Activated CD4-positive, alpha-beta T cell treated with anti-CD3 and anti-CD28 coated beads for 1 hour (primary cell): Measurements from ENCODE around the gene FXN.
"Not testable (repeated sequence)": the region's sequence is repeated elsewhere in the genome, so short reads cannot be mapped to it uniquely, and the experiment has no call there.

Experiments
- DNase-seq: peaks from one replicate; pipeline ENCODE4 v3.0.0-alpha.2; 2020

Gene FXN

DNA sequence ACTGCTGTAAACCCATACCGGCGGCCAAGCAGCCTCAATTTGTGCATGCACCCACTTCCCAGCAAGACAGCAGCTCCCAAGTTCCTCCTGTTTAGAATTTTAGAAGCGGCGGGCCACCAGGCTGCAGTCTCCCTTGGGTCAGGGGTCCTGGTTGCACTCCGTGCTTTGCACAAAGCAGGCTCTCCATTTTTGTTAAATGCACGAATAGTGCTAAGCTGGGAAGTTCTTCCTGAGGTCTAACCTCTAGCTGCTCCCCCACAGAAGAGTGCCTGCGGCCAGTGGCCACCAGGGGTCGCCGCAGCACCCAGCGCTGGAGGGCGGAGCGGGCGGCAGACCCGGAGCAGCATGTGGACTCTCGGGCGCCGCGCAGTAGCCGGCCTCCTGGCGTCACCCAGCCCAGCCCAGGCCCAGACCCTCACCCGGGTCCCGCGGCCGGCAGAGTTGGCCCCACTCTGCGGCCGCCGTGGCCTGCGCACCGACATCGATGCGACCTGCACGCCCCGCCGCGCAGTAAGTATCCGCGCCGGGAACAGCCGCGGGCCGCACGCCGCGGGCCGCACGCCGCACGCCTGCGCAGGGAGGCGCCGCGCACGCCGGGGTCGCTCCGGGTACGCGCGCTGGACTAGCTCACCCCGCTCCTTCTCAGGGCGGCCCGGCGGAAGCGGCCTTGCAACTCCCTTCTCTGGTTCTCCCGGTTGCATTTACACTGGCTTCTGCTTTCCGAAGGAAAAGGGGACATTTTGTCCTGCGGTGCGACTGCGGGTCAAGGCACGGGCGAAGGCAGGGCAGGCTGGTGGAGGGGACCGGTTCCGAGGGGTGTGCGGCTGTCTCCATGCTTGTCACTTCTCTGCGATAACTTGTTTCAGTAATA is at the start of gene FXN:
TSS of gene FXN (plus strand) at position 315 of the 871 bp plus-strand sequence. CDS start at position 346, 31 bp downstream.
- DNase-seq, result peak; percentile 72

DNA sequence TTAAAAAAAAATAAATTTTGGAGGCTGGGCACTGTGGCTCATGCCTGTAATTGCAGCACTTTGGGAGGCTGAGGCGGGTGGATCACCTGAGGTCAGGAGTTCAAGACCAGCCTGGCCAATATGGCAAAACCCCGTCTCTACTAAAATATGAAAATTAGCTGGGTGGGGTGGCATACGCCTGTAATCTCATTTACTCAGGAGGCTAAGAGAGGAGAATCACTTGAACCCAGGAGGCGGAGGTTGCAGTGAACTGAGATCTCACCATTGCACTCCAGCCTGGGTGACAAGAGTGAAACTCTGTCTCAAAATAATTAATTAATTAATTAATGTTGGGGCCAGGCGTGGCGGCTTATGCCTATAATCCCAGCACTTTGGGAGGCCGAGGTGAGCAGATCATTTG is 48.6 kb upstream of the FXN start:
- not testable (repeated sequence) for DNase-seq

DNA sequence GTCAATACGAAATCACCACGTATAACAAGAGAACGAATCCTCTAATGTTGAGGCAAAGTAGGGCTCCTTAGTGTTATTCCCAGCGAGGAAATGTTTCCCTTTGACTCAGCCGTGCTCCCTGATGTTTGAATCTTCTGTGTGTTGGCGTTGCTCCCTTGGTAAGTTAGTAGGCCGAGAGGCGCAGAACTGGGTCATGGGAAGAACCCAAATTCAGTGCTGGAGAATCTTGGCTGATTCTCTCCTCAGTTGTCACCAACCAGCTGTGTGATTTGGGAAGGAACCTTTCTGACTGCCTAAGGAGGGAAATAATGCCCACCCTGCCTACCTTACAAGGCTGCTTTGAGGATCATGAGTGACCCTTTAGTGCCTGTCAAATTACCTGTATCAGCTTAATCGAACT is 44.1 kb upstream of the FXN start:
- DNase-seq, result no peak

DNA sequence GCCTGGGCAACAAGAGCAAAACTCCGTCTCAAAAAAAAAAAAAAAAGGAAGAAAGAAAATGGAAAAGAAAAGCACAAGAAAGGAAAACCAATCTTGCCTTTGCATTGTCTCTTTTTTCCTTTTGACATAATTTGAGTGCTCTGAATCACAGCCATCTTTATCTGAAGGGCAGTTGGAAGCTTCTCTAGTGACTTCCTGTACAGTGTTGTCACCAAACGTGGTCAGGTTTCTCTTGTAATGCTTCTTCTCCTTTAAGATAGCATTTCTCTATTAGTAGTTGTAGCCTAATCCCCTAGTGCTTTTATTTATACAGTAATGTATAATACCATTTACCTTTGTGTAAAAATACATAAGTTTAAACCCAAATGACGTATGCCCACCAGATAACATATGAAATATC is 39.8 kb upstream of the FXN start:
- no peak for DNase-seq

DNA sequence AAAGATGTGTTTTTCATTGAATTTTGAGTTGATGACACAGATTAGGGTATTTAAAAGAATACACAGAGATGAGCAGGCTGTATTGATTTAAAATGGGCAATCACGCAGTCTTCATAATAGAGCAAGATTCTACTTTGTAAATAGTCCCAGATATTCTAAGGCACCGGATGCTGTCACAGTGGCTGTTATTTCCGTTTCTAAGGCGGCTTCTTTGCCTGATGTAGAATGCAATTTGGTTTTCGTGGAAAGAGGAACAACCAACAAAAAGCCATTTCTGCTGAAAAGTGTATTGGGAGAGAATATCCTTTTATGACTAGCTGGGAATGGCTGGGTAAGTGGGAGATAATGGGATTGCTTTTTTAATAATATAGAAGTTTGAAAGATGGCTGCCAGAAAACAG is 39.1 kb upstream of the FXN start:
- no peak for DNase-seq

DNA sequence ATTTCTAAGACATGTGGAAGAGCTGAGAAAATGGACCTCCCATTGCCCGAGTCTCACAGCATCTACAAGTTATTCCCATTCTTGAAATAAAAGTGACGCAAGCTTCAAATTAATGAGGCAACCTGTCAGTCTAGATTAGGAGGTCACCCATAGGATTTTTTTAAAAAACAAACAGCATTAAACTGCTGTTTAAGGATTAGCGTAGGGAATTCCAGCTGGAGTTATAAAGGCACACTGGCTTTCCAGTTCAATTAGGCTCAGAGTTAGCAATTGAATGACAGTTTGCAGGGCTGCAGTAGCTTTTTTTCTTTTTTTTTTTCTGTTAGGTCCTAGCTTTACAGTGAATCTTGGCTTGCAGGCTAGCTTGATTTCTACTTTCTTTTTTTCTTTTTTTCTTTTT is 37.9 kb upstream of the FXN start:
- DNase-seq, result no peak

DNA sequence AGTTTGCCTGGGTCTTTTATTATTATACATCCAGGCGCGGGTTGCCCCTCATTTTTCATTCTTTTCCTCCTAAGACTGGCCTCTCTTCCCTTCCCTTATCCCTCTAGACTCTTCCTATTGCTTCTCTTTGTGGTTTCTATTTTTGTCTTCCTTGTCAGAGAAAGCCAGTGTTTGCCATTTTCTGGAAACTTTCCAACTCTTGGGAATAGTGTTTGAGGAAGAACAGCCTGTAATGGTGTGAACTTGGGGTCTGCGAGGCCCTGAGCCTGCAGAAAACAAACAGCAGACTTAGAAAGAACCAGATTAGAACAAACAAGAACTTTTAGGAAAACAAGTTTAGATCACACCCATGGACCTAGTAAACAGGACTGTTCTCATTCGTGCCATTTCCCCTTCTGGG is 37.2 kb upstream of the FXN start:
- DNase-seq, result no peak

DNA sequence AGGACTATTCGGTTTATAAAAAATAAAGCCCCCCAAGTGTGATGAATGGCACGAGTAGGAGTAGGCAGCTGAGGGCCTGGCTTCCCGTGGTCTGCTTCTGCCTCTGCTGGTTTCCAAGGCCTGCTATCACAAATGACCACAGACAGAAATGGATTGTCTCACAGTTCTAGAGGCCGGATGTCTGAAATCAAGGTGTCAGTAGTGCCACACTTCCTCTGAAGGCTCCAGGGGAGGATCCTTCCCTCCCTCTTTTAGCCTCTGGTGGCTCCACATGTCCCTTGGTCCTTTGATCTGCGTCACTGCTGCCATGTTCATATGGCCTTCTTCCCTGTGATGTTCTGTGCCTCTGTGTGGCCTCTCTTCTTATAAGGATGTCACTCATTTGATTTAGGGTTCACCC is 36.7 kb upstream of the FXN start:
- no peak for DNase-seq

DNA sequence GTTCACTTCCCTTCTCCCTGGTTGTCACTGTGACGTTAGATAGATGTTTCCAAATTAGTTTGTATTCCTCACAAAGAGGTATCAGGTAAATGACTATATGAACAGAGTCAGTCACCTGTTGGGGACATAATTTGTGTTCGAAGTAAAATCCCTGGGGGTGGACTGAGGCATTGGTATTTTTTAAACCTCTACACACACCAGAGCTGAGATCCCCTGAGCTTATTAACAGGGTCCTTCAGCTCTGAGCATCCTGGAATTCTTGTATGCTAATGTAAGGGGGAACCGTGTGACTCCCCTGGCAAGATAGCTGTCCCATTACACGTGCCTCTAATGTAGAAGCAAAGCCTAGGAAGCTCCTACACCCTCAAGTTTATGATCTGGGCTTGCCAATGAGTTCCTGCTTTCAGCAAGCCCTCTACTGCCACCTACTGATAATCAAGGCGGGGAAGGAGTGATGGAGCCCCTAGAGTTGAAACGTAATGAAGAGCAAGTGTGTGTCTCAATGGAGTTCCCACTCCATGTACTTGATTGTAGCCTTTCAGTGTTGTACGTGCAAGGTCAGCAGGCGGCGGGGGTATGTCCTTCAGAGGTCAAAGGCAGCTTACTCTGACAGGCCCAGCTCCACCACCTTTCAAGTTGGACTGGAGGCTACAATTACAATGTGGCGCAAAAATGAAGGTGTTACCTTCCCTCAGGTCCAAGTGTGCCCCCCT is 36.0 kb upstream of the FXN start:
- peak; percentile 29 for DNase-seq

DNA sequence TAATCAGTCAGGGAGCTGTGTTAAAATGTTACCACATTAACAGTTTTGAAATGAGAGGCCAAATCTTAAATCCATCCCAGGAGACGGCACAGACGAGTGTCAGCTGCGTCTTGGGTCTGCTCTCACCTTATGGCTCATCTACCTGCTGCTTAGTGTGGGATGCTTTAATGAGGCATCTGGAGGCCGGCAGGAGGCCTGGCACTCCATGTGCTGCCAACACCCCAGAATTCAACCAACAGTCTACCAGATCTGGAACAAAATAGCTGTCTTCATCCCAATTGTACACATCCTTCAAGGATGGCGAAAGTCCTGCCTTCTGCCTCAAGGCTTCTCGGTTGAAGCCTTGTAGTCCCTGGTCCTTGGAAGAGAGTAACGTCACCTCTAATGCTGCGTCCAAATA is 33.6 kb upstream of the FXN start:
- no peak for DNase-seq

DNA sequence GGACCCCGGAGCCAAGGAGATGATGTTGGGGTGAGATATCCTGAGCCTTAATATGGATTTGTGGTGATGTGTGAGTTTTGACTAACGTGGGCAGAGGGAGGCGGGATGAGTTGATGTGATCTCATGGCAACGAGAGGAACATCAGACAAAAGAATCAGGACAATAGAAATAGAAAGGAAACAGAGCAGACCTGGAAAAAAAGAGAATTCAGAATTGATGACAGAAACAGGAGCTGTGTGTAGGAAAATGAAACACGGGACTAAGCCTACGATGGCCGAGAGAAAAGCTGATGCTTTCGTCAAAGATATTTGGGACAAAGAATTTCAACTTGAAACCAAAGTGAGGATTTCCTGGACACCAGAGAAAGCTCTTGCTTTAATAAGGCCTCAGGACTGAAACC is 32.5 kb upstream of the FXN start:
- DNase-seq, result no peak

DNA sequence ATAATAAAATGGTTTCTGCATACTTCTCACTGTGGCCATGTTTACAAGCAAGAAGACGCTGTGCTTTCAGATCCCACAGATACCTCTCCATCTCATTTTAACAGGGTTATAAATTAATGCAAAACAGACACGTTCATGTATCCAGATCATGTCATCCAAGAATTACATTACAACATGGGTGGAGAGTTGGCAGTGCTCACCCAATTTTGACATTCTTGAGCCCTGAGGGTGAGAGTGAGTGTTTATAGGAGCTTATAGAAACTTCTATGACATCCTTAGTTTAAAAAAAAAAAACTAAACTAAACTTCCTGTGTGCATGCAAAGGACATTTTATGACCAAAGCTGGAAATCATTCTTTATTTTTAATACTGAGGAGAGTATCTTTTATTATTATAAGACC is 30.7 kb upstream of the FXN start:
- DNase-seq, result no peak

DNA sequence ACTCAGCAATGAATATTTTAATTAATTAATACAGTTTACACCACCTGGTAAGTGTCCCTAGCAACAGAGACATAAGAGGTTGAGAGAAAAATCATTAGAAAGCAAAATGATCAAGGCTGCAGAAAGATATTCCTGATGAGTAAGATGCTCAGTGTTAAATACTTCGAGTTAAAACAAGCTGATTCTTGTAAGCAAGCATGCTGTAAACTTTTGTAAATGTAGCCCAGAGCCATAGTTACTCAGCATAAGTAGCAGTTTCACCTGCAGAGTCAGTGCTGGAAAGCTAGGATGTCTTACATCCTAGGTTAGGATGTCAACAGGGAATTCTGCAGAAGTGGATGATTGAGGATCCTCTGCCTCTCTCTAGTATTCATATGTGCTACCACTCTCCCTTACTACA is 25.8 kb upstream of the FXN start:
- no peak for DNase-seq

DNA sequence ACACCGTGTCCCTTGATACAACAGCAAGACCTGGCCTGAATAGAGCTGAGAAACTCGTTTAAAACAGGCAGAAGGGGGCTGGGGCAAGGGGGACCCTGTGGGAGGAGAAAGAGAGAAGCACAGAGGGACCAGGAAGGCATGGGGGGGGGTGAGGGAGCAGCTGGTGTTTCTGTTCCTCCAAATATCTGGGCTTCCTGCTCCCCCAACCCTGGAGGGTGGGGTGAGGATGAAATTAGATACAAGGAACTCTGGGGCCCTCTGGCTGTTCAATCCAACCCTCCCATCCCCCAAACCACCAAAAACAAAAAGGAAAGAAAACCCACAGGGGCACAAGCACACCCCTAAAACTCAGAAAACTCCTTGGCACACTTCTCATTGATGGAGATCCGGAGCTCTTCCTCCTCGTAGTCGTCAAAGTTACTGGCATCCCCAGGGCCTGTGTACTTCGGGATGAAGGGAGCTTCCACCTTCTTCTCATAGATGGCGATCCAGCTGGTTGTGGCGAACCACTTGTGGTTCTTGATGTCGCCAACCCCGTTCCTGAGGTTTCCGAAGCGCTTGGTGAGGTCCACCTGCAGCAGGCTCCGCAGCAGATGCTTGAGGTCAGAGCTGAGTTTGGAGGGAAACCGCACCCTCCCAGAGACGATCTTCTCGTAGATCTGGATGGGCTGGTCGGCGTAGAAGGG is 22.7 kb upstream of the FXN start:
- DNase-seq, result no peak

DNA sequence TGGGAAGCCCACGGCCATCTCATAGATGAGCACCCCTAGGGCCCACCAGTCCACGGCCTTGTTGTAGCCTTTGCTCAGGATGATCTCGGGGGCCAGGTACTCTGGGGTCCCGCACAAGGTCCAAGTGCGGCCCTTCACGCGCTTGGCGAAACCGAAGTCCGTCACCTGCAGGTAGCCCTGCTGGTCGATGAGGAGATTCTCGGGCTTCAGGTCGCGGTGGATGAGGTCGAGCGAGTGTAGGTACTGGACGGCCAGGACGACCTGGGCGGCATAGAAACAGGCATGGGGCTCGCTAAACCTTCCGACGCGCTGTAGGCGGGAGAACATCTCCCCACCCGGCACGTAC is 22.2 kb upstream of the FXN start:
- DNase-seq, result no peak

DNA sequence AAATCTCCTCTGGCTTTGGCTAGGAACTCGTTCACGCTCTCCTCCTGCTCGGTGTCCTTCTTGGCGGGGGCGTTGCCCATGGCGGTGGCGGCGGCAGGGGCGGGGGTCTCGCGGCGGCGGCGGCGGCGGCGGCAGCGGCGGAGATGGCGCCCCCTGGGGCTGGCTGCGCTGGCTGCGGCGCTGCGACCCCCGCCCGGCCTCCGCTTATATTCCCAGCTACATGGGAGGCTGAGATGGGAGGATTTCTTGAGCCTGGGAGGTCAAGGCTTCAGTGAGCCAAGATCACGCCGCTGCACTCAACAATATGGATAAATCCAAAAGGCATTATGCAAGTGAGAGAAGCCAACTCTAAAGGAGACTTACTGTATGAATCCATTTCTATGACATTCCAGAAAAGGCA is 21.5 kb upstream of the FXN start, which contains the start of gene PRKACG:
TSS of gene PRKACG (minus strand) at position 101 of the 400 bp plus-strand sequence. CDS start at position 80, 21 bp downstream.
- DNase-seq, result no peak

DNA sequence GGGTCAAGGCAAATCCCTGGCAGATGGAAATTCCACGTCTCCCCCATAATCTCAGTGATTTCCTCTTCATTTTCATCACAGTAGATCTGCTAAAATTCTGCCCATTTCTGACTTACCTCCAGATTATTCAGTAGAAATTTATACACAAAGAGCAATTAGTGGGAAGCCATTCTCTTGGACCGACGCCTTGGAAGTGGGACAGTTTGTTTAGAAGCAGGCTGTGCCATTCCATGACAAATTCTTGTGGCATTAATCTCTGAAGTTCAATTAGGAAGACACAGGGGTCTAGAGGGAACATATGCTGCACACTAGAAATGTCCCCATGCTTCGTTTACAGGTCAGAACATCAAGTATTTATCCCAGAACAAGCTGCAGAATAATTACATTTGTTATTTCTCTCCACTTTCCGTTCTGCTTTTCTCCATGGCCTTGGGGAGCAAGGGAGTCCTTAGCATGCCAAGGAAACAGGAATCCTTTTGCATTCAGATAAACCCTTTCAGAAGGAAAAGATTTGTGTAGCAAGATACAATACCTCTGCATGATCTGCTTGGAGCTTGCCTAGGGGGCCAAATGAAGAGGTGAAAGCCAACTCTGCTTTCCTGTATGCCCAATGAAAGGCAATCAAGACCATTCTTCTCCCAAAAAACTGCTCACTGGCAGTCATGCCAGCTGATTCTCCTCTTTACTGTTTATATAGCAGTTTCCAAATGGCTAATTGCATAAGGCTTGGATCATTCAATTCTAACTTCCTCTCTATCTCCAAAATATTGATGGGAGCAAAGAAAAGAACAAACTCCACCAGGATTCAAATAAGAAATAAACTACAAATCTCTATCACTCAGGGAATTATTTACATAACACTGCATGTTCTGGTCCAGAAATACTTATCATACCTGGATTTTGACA is 19.1 kb upstream of the FXN start:
- no peak for DNase-seq

DNA sequence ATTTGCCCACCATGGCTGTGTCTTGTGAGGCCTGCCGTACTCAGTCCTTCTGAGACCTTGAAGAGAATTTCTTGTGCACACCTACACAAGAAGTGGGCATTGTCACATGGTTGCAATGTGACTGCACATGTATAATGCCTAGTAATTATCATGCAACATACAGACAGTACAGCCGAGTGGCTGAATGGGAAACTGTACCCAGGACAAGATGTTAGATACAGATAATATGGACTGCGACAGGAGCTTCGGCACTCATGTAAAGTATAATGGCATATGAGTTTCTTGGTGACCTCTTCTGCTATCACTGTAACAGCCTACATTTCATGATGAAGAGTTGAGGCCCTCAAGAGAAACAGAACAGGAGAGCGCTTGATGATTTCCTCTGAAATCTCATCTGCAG is 16.8 kb upstream of the FXN start:
- no peak for DNase-seq

DNA sequence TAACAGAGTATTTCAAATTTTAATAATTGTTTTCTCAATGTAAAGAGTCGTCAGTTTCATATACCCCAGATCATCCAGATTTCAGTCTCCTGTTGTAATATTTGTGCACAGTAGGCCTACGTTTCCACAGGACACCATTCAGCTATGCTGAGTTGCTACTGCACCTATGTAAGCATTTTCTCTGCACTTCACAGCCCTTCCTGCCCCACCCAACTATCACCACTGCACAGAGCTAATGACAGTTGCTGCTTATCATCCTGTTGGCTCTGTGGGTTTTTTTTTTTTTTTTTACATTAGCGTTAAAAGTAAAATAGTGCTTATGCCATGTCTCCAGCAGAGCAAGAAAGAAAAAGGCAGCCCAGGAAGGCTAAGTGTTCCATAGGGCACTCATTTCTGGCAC is 15.7 kb upstream of the FXN start:
- no peak for DNase-seq

DNA sequence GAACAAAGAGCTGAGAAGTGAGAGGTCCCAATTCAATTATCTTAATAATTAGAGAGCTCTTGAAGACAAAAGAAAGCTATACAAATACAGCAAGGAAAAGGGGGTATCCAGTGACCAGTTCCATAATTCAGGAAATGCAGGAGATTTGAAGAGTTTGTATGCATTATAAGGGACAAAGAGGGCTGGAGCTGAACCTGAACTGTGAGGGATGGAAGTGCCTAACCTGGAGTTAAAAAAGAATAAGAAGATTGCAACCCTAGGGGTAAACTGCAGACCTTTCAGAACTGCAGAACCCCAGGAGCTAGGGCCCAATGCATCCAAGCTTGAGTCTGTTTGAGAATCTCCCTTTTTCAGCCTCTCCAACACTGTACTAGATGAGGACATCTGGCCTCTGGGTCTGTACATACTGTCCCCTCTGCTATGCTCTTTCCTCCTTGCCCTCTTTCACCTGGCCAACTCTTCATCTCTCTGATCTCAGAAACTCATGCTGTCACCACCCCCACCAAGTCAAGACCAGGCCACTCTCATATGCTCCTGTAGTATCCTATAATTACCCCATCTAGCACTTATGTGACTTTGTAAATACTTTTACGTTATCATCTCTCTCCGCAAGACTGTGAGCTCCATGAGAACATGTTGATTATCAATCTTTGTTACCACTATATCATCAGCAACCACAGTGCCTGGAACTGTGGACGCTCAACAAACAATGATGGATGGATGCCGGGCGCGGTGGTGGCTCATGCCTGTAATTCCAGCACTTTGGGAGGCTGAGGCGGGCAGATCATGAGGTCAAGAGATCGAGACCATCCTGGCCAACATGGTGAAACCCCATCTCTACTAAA is 15.0 kb upstream of the FXN start:
- no peak for DNase-seq

DNA sequence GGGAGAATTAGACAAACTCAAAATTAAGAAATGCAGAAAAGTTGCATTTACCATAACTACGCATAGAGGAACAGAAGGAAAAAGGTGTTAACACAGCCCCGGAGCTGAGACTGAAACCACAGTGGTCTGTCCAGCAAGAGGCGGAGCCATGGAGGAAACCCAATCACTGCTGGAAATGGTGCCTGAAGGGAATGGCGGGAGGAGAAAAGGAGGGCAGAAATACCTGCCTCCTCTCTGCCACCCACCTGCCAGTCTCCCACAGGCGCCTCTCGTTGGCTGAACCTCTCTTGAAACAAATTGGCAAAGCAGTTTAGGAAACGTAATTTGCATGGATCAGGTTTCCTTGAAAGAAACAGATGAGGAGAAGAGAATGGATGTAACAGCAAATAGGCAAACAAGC is 11.9 kb upstream of the FXN start:
- no peak for DNase-seq
